K562 (cell line): ENCODE measurements around the gene JPH3. TPM values are rescaled to one million over a fixed set of nuclear protein-coding genes. Genes with fewer than 3 reads are reported as not detected.

Experiments used
- ATAC-seq: fragments of 200-7000 bp; cut with Tn5 transposase; 3 replicates; pipeline ENCODE4 v1.9.1; 2020; ENCODE audit warnings: moderate library complexity
- BruUV-seq: library from RNA; stranded (reverse); fragments of 400-500 nt; replicated peaks from 2 replicates; lab custom pipeline; 2021; lab: Mats Ljungman, UMichigan
- CTCF ChIA-PET: fragments of 300-600 bp; formaldehyde crosslinking; extraction: SDS; loops from one replicate; lab custom pipeline; 2021; ENCODE audit warnings: low intra/inter-chr PET ratio; lab: Yijun Ruan, JAX
- POLR2A ChIA-PET: fragments of 300-600, 350-650 bp; sonication (Branson Sonifier 250); formaldehyde crosslinking; extraction: SDS; loops from one replicate; lab custom pipeline; 2021; ENCODE audit warnings: antibody characterized with exemption, inconsistent platforms; lab: Yijun Ruan, JAX
- DNase-seq, 4 experiments: peaks; one replicate each; pipeline versions ENCODE4 v3.0.0 to v3.0.0-alpha.2; 2011 to 2018; ENCODE audit warnings: low spot score in 3 of 4, mixed read lengths in 3 of 4; ENCODE audit errors: extremely low read depth in 1 of 4
- FAIRE-seq: peaks from 2 replicates; lab custom pipeline; 2011; peaks lifted over from hg19 to GRCh38; lab: Jason Lieb, UNC
- H2AFZ ChIP-seq: 2 replicates; pipeline ENCODE4 v1.6.0; 2011; ENCODE audit warnings: low read depth, low read length, control low read depth, inconsistent platforms
- H3K27ac ChIP-seq: fragments of 200-600 bp; 3 replicates; pipeline ENCODE4 v1.8.0; 2011; ENCODE audit warnings: low read depth, mild to moderate bottlenecking, control low read depth, inconsistent platforms, low read length, moderate library complexity, mixed read lengths; ENCODE audit errors: extremely low read depth
- H3K27me3 ChIP-seq, 2 experiments: fragments of 300-600 bp in 1 of 2; 2 replicates in 1 of 2; 3 replicates in 1 of 2; pipeline versions ENCODE4 v1.6.0 to v1.8.0; 2011; ENCODE audit warnings: inconsistent platforms in 2 of 2, low read length in 2 of 2, mild to moderate bottlenecking in 1 of 2, mixed read lengths in 1 of 2, moderate library complexity in 1 of 2; ENCODE audit not compliant: control insufficient read depth in 2 of 2, insufficient read depth in 2 of 2
- H3K36me3 ChIP-seq: fragments of 300-600 bp; 3 replicates; pipeline ENCODE4 v1.8.0; 2011; ENCODE audit warnings: mild to moderate bottlenecking, low read length, inconsistent platforms; ENCODE audit not compliant: control insufficient read depth, insufficient read depth
- H3K4me1 ChIP-seq, 2 experiments: fragments of 200-600 bp in 1 of 2; replicated peaks in 1 of 2; 2 replicates in 1 of 2; 3 replicates in 1 of 2; pipeline versions ENCODE4 v1.5.1 to v1.8.0; 2011; ENCODE audit warnings: inconsistent platforms in 2 of 2, low read length in 2 of 2, mild to moderate bottlenecking in 1 of 2, mixed read lengths in 1 of 2, moderate library complexity in 1 of 2; ENCODE audit not compliant: control insufficient read depth in 2 of 2, insufficient read depth in 2 of 2
- H3K4me2 ChIP-seq: 2 replicates; pipeline ENCODE4 v1.6.1; 2011; ENCODE audit warnings: low read length, control low read depth, inconsistent platforms, mixed read lengths; ENCODE audit not compliant: insufficient read depth
- H3K4me3 ChIP-seq: fragments of 200-600 bp; sonication (generic), shearing (Covaris generic); 2 replicates; pipeline ENCODE4 v1.5.1; 2016; ENCODE audit warnings: control low read depth, inconsistent platforms
- H3K79me2 ChIP-seq: fragments of 200-600 bp; 3 replicates; pipeline ENCODE4 v1.8.0; 2011; ENCODE audit warnings: low read length, inconsistent platforms; ENCODE audit not compliant: control insufficient read depth, insufficient read depth
- H3K9ac ChIP-seq, 2 experiments: 2 replicates each; pipeline versions ENCODE4 v1.6.0 to v1.6.1; 2011; ENCODE audit warnings: low read depth in 2 of 2, low read length in 2 of 2, control low read depth in 1 of 2, inconsistent platforms in 1 of 2, mild to moderate bottlenecking in 1 of 2, mixed read lengths in 1 of 2; ENCODE audit not compliant: insufficient read depth in 1 of 2
- H3K9me1 ChIP-seq: one replicate; pipeline ENCODE4 v1.6.0; 2011; ENCODE audit warnings: inconsistent platforms, mild to moderate bottlenecking, low read length, moderate library complexity; ENCODE audit not compliant: control insufficient read depth, insufficient read depth
- H3K9me3 ChIP-seq: replicated peaks from 2 replicates; pipeline ENCODE4 v1.5.1; 2011; ENCODE audit warnings: low read depth, low read length, inconsistent platforms; ENCODE audit not compliant: control insufficient read depth, insufficient read depth
- H4K20me1 ChIP-seq: replicated peaks from 2 replicates; pipeline ENCODE4 v1.6.1; 2011; ENCODE audit warnings: low read length, inconsistent platforms, mixed read lengths; ENCODE audit not compliant: control insufficient read depth, insufficient read depth
- ILF3 ChIP-seq: fragments of 450-650 bp; IDR thresholded peaks from 2 replicates; pipeline ENCODE4 v1.6.1; 2018; ENCODE audit warnings: antibody characterized with exemption, mild to moderate bottlenecking, moderate library complexity, borderline replicate concordance
- IRF2 ChIP-seq: sonication (generic); formaldehyde crosslinking; IDR thresholded peaks from 2 replicates; pipeline ENCODE4 v1.8.1; 2022; ENCODE audit warnings: mild to moderate bottlenecking, missing genetic modification reagents
- KAT2B ChIP-seq: IDR thresholded peaks from one replicate; pipeline ENCODE4 v1.6.1; 2012; ENCODE audit warnings: low read depth, mild to moderate bottlenecking, control low read depth, inconsistent platforms, low read length, moderate library complexity
- NR0B1 ChIP-seq: fragments of 450-650 bp; IDR thresholded peaks from one replicate; pipeline ENCODE4 v1.6.1; 2018; ENCODE audit warnings: mild to moderate bottlenecking, moderate library complexity; ENCODE audit not compliant: partially characterized antibody
- POLR2AphosphoS5 ChIP-seq: IDR thresholded peaks from 2 replicates; pipeline ENCODE4 v1.6.1; 2011; ENCODE audit warnings: mild to moderate bottlenecking, low read depth, low read length, moderate library complexity; ENCODE audit not compliant: control insufficient read depth, insufficient read depth
- PRDM10 ChIP-seq: fragments of 450-650 bp; IDR thresholded peaks from 2 replicates; pipeline ENCODE4 v1.6.1; 2018; ENCODE audit not compliant: partially characterized antibody
- SRSF3 ChIP-seq: fragments of 200-400 bp; formaldehyde crosslinking; IDR thresholded peaks from 2 replicates; pipeline ENCODE4 v1.6.1; 2016; ENCODE audit warnings: mild to moderate bottlenecking, low read length, moderate library complexity; ENCODE audit not compliant: insufficient read depth
- TAL1 ChIP-seq: fragments of 450-650 bp; IDR thresholded peaks from 2 replicates; pipeline ENCODE4 v1.6.1; 2016; ENCODE audit warnings: mild to moderate bottlenecking
- TEAD1 ChIP-seq, 2 experiments: fragments of 450-650 bp in 1 of 2; sonication (generic) in 1 of 2; formaldehyde crosslinking; IDR thresholded peaks; 2 replicates each; pipeline versions ENCODE4 v1.4.0 to v1.8.0; 2020 to 2022; ENCODE audit warnings: mild to moderate bottlenecking in 2 of 2, missing genetic modification reagents in 1 of 2
- USF1 ChIP-seq: sonication (generic); formaldehyde crosslinking; IDR thresholded peaks from 2 replicates; pipeline ENCODE4 v1.9.0; 2022; ENCODE audit warnings: mild to moderate bottlenecking, missing genetic modification reagents
- ZEB2 ChIP-seq: fragments of 450-650 bp; IDR thresholded peaks from 2 replicates; pipeline ENCODE4 v1.6.1; 2016
- WGBS: fragments of 100-300 bp; shearing (Covaris generic); methylation state at CpG from one replicate; pipeline ENCODE4 v1.1.6; 2016; ENCODE audit warnings: low coverage, mixed read lengths; ENCODE audit not compliant: insufficient coverage; ENCODE audit errors: missing lambda C conversion rate; 5-methylcytosine and 5-hydroxymethylcytosine counted together
- in situ Hi-C: fragments of 300-500 bp; cut with MboI; formaldehyde crosslinking; loops from 4 replicates; pipeline ENCODE4 v1.15.0; 2018; ENCODE audit warnings: inconsistent platforms, mixed read lengths
- intact Hi-C: fragments of 100-400 bp; cut with micrococcal nuclease; formaldehyde crosslinking; loops from 2 replicates; pipeline ENCODE4 v1.14.2; 2022
- polyA plus RNA-seq, 8 experiments: library from polyadenylated mRNA; depleted of rRNA in 4 of 8; stranded (reverse) in 5 of 8; unstranded in 3 of 8; fragments of >200 nt; fragmentation: Nextera tagmentation in 2 of 8; fragmentation: Illumina TruSeq in 1 of 8; extraction: Ambion mirVana in 2 of 8; extraction: Trizol in 1 of 8; gene quantifications; 2 replicates each; pipeline versions ENCODE4 v1.2.1 to v1.2.3, GENCODE V29; 2011 to 2014; ENCODE audit warnings: inconsistent platforms in 1 of 8, missing spikeins in 1 of 8
- total RNA-seq, 7 experiments: library from RNA; depleted of rRNA in 6 of 7; stranded (reverse); fragments of >200 nt in 6 of 7; fragmentation: Illumina TruSeq in 2 of 7; extraction: Trizol in 2 of 7; gene quantifications; 2 replicates each; pipeline versions ENCODE4 v1.2.1 to v1.2.3, GENCODE V29; 2011 to 2021; ENCODE audit warnings: low replicate concordance in 1 of 7

Gene JPH3
- total and polyA plus RNA-seq, 9 of the 15 experiments (the other 6 are each of a cell fraction or from before 2014, with no cell fraction given) = 0.01 TPM; not detected in 8

- no peak overlapping the region for H3K4me3 ChIP-seq
- no peaks in the 10 kb centered on the region for H3K9me3 ChIP-seq
- no peaks in the 10 kb centered on the region for H3K9me1 ChIP-seq
- ChIA-PET CTCF (no interaction called here), POLR2A (interaction anchor here (1.0 kb wide), 1 partner anchor 33 kb away, joined by 3 read pairs; no protein-coding TSS in a partner anchor)
- ATAC-seq (no peak), FAIRE-seq (no peak), DNase-seq (no peak)
- H3K27me3 ChIP-seq = peaks cover 67 to 96% of the 10 kb centered on the region in 2 experiments
- WGBS = 6% methylated on average over 15 of the region's 15 CpGs
- H3K79me2 ChIP-seq = no peaks in the 10 kb centered on the region
- no peak overlapping the region for H3K4me2 ChIP-seq
- no peaks in the 10 kb centered on the region for H3K36me3 ChIP-seq
- H2AFZ ChIP-seq = no peak overlapping the region
- H3K9ac ChIP-seq = no peak overlapping the region; a peak in 1 of 4 replicates
- peaks cover 38% of the 10 kb centered on the region; the same call in 1 of the 2 replicates for H4K20me1 ChIP-seq
- in situ Hi-C loops = no loop called here
- no peak overlapping the region for H3K27ac ChIP-seq
- no TSS peak for BruUV-seq
- intact Hi-C loops = no loop called here
- peaks cover 0 to 7% of the 10 kb centered on the region in 2 experiments; a peak in 2 of 5 replicates for H3K4me1 ChIP-seq
- TF ChIP-seq ZEB2 (no peak), PRDM10 (no peak), POLR2AphosphoS5 (no peak), SRSF3 (no peak), NR0B1 (no peak), IRF2 (no peak), TEAD1 (CRISPR knock-in tag; IDR thresholded peaks at IDR 0.05) (no peak), ILF3 (no peak), USF1 (CRISPR knock-in tag) (no peak), TAL1 (no peak), KAT2B (no peak)
Observed at GRCh38 chr16:87665193-87665592, 62.9 kb downstream of the JPH3 start.
